Sigmoid colon (tissue), 4 donors: ENCODE results near the gene ARHGEF37.

Experiments
- EP300 ChIP-seq, 4 donors: sonication (generic); formaldehyde crosslinking; IDR thresholded peaks; one replicate each; pipeline ENCODE4 v1.6.1; 2017; ENCODE audit warnings: antibody characterized with exemption in 4 of 4
- TF ChIP-seq, protein P1 (sequence below), 4 experiments: fragments of 450-650 bp in 3 of 4; fragments of 200-600 bp in 1 of 4; IDR thresholded peaks; one replicate each; pipeline ENCODE4 v1.5.1; 2016 to 2019; ENCODE audit warnings: antibody characterized with exemption in 4 of 4, mild to moderate bottlenecking in 3 of 4, moderate library complexity in 2 of 4

DNA sequence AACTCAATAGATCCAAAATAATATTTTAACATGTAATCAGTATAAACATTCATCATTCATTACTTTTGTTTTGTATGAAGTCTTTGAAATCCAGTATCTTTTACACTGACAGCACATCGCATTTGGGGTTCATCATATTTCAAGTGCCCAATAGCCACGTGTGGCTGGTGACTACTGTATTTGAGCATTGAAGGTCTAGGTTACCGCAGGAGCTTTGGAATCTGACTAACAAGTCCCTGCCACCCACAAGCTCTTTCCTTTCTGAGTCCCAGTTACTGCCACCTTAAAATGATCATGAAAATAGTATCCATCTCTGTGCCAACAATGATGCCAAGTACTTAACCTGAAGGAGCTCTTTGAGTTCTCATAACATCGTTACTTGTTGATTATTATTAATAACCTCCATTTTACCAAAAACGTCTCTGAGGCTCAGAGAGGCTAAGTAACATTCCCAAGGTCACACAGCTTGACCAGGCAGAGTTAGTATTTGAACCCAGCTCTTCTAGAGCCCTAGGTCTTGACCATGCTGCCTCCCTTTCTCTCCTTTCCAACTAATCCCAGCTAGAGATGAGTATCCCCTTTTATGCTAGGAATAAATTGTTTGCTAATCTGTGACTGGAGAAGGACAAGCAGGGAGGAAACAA lies 24.2 kb downstream of the ARHGEF37 start:
- TF ChIP-seq, protein P1, sequence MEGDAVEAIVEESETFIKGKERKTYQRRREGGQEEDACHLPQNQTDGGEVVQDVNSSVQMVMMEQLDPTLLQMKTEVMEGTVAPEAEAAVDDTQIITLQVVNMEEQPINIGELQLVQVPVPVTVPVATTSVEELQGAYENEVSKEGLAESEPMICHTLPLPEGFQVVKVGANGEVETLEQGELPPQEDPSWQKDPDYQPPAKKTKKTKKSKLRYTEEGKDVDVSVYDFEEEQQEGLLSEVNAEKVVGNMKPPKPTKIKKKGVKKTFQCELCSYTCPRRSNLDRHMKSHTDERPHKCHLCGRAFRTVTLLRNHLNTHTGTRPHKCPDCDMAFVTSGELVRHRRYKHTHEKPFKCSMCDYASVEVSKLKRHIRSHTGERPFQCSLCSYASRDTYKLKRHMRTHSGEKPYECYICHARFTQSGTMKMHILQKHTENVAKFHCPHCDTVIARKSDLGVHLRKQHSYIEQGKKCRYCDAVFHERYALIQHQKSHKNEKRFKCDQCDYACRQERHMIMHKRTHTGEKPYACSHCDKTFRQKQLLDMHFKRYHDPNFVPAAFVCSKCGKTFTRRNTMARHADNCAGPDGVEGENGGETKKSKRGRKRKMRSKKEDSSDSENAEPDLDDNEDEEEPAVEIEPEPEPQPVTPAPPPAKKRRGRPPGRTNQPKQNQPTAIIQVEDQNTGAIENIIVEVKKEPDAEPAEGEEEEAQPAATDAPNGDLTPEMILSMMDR (IDR thresholded peaks at IDR 0.05): no peak
- TF ChIP-seq EP300 (IDR thresholded peaks at IDR 0.05): no peak
